HCT116 (cell line): Measurements from ENCODE around the gene CALCOCO2. TPM values are rescaled to one million over a fixed set of nuclear protein-coding genes. Genes with fewer than 3 reads are reported as not detected.
"Not testable (repeated sequence)": the region's sequence is repeated elsewhere in the genome, so short reads cannot be mapped to it uniquely, and the experiment has no call there.

ENCODE experiments used
- ATAC-seq: fragments of 200-7000 bp; cut with Tn5 transposase; 2 replicates; pipeline ENCODE4 v1.9.1; 2020; ENCODE audit warnings: mild to moderate bottlenecking, moderate library complexity
- BruUV-seq: library from RNA; stranded (reverse); fragments of 400-500 nt; replicated peaks from 2 replicates; lab custom pipeline; 2021; lab: Mats Ljungman, UMichigan
- CTCF ChIA-PET: fragments of 300-600 bp; sonication (Branson Sonifier 250); formaldehyde crosslinking; loops from one replicate; lab custom pipeline; 2021; ENCODE audit warnings: antibody characterized with exemption; lab: Charles Lee
- POLR2A ChIA-PET: fragments of 300-600, 350-600 bp; sonication (Branson Sonifier 250); formaldehyde crosslinking; loops from one replicate; lab custom pipeline; 2021; ENCODE audit warnings: antibody characterized with exemption; lab: Charles Lee
- RAD21 ChIA-PET, 2 experiments: fragments of 300-600 bp; sonication (Branson Sonifier 250); formaldehyde crosslinking; loops; one replicate each; lab custom pipeline; 2023; ENCODE audit warnings: low total read pairs in 2 of 2; ENCODE audit not compliant: uncharacterized antibody in 2 of 2, unreplicated experiment in 2 of 2, low non-redundant PET in 1 of 2; lab: Charles Lee
- DNase-seq: peaks from one replicate; pipeline ENCODE4 v3.0.0-alpha.2; 2010; ENCODE audit warnings: low read depth, low spot score
- H2AFZ ChIP-seq: fragments of 200-600 bp; shearing (Covaris generic), sonication (generic); 2 replicates; pipeline ENCODE4 v1.6.1; 2017; ENCODE audit warnings: low read depth, mixed run types, mixed read lengths, antibody characterized with exemption, low read length; ENCODE audit not compliant: poor library complexity, severe bottlenecking
- H3K27ac ChIP-seq: 2 replicates; pipeline ENCODE4 v1.5.1; 2012; ENCODE audit warnings: low read depth, low read length
- H3K27me3 ChIP-seq: fragments of 200-600 bp; sonication (generic); 2 replicates; pipeline ENCODE4 v1.6.1; 2016; ENCODE audit warnings: mixed run types, low read length, mixed read lengths; ENCODE audit not compliant: insufficient read depth
- H3K36me3 ChIP-seq, 2 experiments: fragments of 200-500 bp in 1 of 2; fragments of 200-600 bp in 1 of 2; sonication (Bioruptor generic) in 1 of 2; sonication (generic) in 1 of 2; 2 replicates each; pipeline versions ENCODE4 v1.5.1 to v1.6.1; 2014 to 2016; ENCODE audit warnings: low read length in 2 of 2, inconsistent platforms in 1 of 2, mixed read lengths in 1 of 2, mixed run types in 1 of 2; ENCODE audit not compliant: insufficient read depth in 2 of 2, control insufficient read depth in 1 of 2
- H3K4me1 ChIP-seq, 2 experiments: fragments of 200-600 bp in 1 of 2; sonication (generic) in 1 of 2; 2 replicates each; pipeline versions ENCODE4 v1.5.1 to v1.6.1; 2012 to 2017; ENCODE audit warnings: low read length in 2 of 2, inconsistent platforms in 1 of 2, mild to moderate bottlenecking in 1 of 2, mixed read lengths in 1 of 2, mixed run types in 1 of 2, moderate library complexity in 1 of 2; ENCODE audit not compliant: insufficient read depth in 2 of 2, control insufficient read depth in 1 of 2
- H3K4me2 ChIP-seq: fragments of 200-600 bp; sonication (generic); 2 replicates; pipeline ENCODE4 v1.6.1; 2017; ENCODE audit warnings: mixed run types, low read length, mixed read lengths
- H3K4me3 ChIP-seq, 2 experiments: fragments of 200-600 bp in 1 of 2; sonication (generic) in 1 of 2; replicated peaks in 1 of 2; 2 replicates each; pipeline ENCODE4 v1.5.1; 2011 to 2016; ENCODE audit warnings: low read length in 2 of 2, control low read depth in 1 of 2, low read depth in 1 of 2, mild to moderate bottlenecking in 1 of 2, mixed read lengths in 1 of 2, mixed run types in 1 of 2
- H3K79me2 ChIP-seq: fragments of 200-600 bp; sonication (generic); 2 replicates; pipeline ENCODE4 v1.6.1; 2017; ENCODE audit warnings: mild to moderate bottlenecking, mixed run types, low read length, moderate library complexity, mixed read lengths; ENCODE audit not compliant: insufficient read depth
- H3K9ac ChIP-seq: fragments of 200-600 bp; sonication (generic); 2 replicates; pipeline ENCODE4 v1.6.1; 2016; ENCODE audit warnings: low read length, mixed read lengths
- H3K9me2 ChIP-seq: fragments of 200-600 bp; sonication (generic), shearing (Covaris generic); 2 replicates; pipeline ENCODE4 v1.6.1; 2017; ENCODE audit warnings: mixed run types, mild to moderate bottlenecking, moderate library complexity; ENCODE audit not compliant: insufficient read depth
- H3K9me3 ChIP-seq, 2 experiments: fragments of 200-500 bp in 1 of 2; fragments of 200-600 bp in 1 of 2; sonication (Bioruptor generic) in 1 of 2; sonication (generic) in 1 of 2; 2 replicates each; pipeline ENCODE4 v1.6.1; 2014 to 2017; ENCODE audit warnings: low read length in 2 of 2, mixed read lengths in 2 of 2, inconsistent platforms in 1 of 2, low read depth in 1 of 2, mild to moderate bottlenecking in 1 of 2, mixed run types in 1 of 2, moderate library complexity in 1 of 2; ENCODE audit not compliant: control insufficient read depth in 1 of 2, insufficient read depth in 1 of 2
- H4K20me1 ChIP-seq: fragments of 200-600 bp; sonication (generic), shearing (Covaris generic); 2 replicates; pipeline ENCODE4 v1.6.1; 2017; ENCODE audit warnings: mixed run types, mild to moderate bottlenecking, moderate library complexity; ENCODE audit not compliant: insufficient read depth
- ATF3 ChIP-seq: IDR thresholded peaks from 2 replicates; pipeline ENCODE4 v1.6.1; 2012
- CBX3 ChIP-seq: IDR thresholded peaks from 2 replicates; pipeline ENCODE4 v1.6.1; 2012; ENCODE audit warnings: low read depth
- CEBPB ChIP-seq: IDR thresholded peaks from 2 replicates; pipeline ENCODE4 v1.6.1; 2012; ENCODE audit warnings: low read depth
- CTCF ChIP-seq, 3 experiments: fragments of 200-600 bp in 1 of 3; sonication (generic) in 1 of 3; IDR thresholded peaks in 2 of 3; conservative IDR thresholded peaks in 1 of 3; 2 replicates each; pipeline ENCODE4 v1.5.1; 2012 to 2017; ENCODE audit warnings: low read depth in 2 of 3, low read length in 2 of 3, antibody characterized with exemption in 1 of 3, borderline replicate concordance in 1 of 3, control low read depth in 1 of 3, mild to moderate bottlenecking in 1 of 3, mixed read lengths in 1 of 3, mixed run types in 1 of 3, moderate library complexity in 1 of 3; ENCODE audit not compliant: insufficient read depth in 1 of 3
- EZH2 ChIP-seq: fragments of 200-600 bp; sonication (generic); IDR thresholded peaks from 2 replicates; pipeline ENCODE4 v1.6.1; 2017; ENCODE audit warnings: antibody characterized with exemption, mixed run types
- FOSL1 ChIP-seq: IDR thresholded peaks from 2 replicates; pipeline ENCODE4 v1.6.1; 2012; ENCODE audit warnings: low read depth
- RAD21 ChIP-seq: IDR thresholded peaks from 2 replicates; pipeline ENCODE4 v1.6.1; 2012; ENCODE audit warnings: low read depth, mild to moderate bottlenecking
- REST ChIP-seq: IDR thresholded peaks from 2 replicates; pipeline ENCODE4 v1.6.1; 2012; ENCODE audit warnings: low read depth
- SIN3A ChIP-seq: IDR thresholded peaks from 2 replicates; pipeline ENCODE4 v1.6.1; 2012; ENCODE audit warnings: low read depth
- TCF7L2 ChIP-seq: IDR thresholded peaks from 2 replicates; pipeline ENCODE4 v1.7.0; 2011; ENCODE audit warnings: borderline replicate concordance, inconsistent platforms; ENCODE audit not compliant: insufficient read depth, insufficient read length; ENCODE audit errors: extremely low read depth
- YY1 ChIP-seq: IDR thresholded peaks from 2 replicates; pipeline ENCODE4 v1.6.1; 2011; ENCODE audit warnings: low read length, low read depth, moderate library complexity, mild to moderate bottlenecking; ENCODE audit not compliant: insufficient replicate concordance; ENCODE audit errors: extremely low read depth
- ZFX ChIP-seq: fragments of 450-650 bp; IDR thresholded peaks from 2 replicates; pipeline ENCODE4 v1.6.1; 2017
- ZNF274 ChIP-seq: fragments of 200-500 bp; sonication (Bioruptor generic); IDR thresholded peaks from 2 replicates; pipeline ENCODE4 v1.6.1; 2014; ENCODE audit warnings: mild to moderate bottlenecking, low read depth, low read length, inconsistent platforms
- intact Hi-C: fragments of 100-400 bp; cut with micrococcal nuclease; formaldehyde crosslinking; loops from 2 replicates; pipeline ENCODE4 v1.10.0; 2022
- total RNA-seq: library from RNA; stranded (reverse); gene quantifications from one replicate; pipeline ENCODE4 v1.2.1, GENCODE V29; 2021; ENCODE audit not compliant: unreplicated experiment

The CALCOCO2 gene
- total RNA-seq, 1 experiment from 2014 or later = 151 TPM

GRCh38 chr17:48818361-48818841, 12.4 kb upstream of the CALCOCO2 start (continued):
- no peak for TF ChIP-seq YY1

- no peak for ATAC-seq
- ChIA-PET RAD21 (no interaction called here), CTCF (interaction anchor here (1.7 kb wide), 1 partner anchor 60 kb away, joined by 4 read pairs; no protein-coding TSS in a partner anchor), POLR2A (no interaction called here)
- Histone ChIP-seq H3K4me1 (peaks cover 9 to 17% of the 10 kb centered on the region in 2 experiments), H3K9me2 (no peaks in the 10 kb centered on the region), H3K79me2 (no peaks in the 10 kb centered on the region), H4K20me1 (no peaks in the 10 kb centered on the region), H3K9ac (no peak overlapping the region), H3K9me3 (no peaks in the 10 kb centered on the region), H3K36me3 (no peaks in the 10 kb centered on the region), H3K4me3 (no peak overlapping the region), H2AFZ (no peak overlapping the region), H3K27ac (no peak overlapping the region), H3K27me3 (no peaks in the 10 kb centered on the region), H3K4me2 (no peak overlapping the region)
- BruUV-seq = no TSS peak
- no peak for TF ChIP-seq CBX3
- TF ChIP-seq FOSL1 = no peak
- no peak for TF ChIP-seq YY1
- TF ChIP-seq REST = no peak
- no peak for TF ChIP-seq TCF7L2
- no peak for TF ChIP-seq ZNF274
- TF ChIP-seq RAD21 = no peak
- TF ChIP-seq CTCF (IDR thresholded peaks at IDR 0.05 in 2 of 3, conservative IDR thresholded peaks at IDR 0.05 in 1 of 3; ENCODE audit: borderline replicate concordance in 1 of 3, insufficient read depth in 1 of 3, low read depth in 2 of 3, low read length in 2 of 3) = no peak
- TF ChIP-seq CEBPB = no peak
- TF ChIP-seq ATF3 = no peak
- no peak for TF ChIP-seq SIN3A
- TF ChIP-seq ZFX = no peak
- no peak for TF ChIP-seq EZH2
- DNase-seq = no peak
- intact Hi-C loops = no loop called here
Observed at GRCh38 chr17:48819466-48819865, 11.4 kb upstream of the CALCOCO2 start.

GRCh38 chr17:48820936-48821335, 9.9 kb upstream of the CALCOCO2 start:
- peaks cover 11 to 24% of the 10 kb centered on the region in 2 experiments for H3K4me1 ChIP-seq
- intact Hi-C loops, H3K4me2 ChIP-seq, H3K9ac ChIP-seq, H3K36me3 ChIP-seq, H3K27ac ChIP-seq, ATAC-seq, H3K79me2 ChIP-seq, H3K4me3 ChIP-seq, H2AFZ ChIP-seq, H3K27me3 ChIP-seq, CTCF ChIA-PET, H3K9me2 ChIP-seq, H4K20me1 ChIP-seq, DNase-seq, BruUV-seq, H3K9me3 ChIP-seq: not testable (repeated sequence)
- ChIA-PET POLR2A (interaction anchor here (0.6 kb wide), 1 partner anchor 72 kb away, joined by 4 read pairs; the partner anchor contains the start of gene ATP5MC1), RAD21 (interaction anchor here in 1 of 2 experiments (0.7 kb wide), 1 partner anchor 64 kb away, joined by 3 read pairs; no protein-coding TSS in a partner anchor)
